ENCODE data around the gene MBD6. TPM values are rescaled to one million over a fixed set of nuclear protein-coding genes. Genes with fewer than 3 reads are reported as not detected.

Gene MBD6
- polyA plus RNA-seq, 3 donors = 52.7 to 108 (median 65.9) TPM

DNA sequence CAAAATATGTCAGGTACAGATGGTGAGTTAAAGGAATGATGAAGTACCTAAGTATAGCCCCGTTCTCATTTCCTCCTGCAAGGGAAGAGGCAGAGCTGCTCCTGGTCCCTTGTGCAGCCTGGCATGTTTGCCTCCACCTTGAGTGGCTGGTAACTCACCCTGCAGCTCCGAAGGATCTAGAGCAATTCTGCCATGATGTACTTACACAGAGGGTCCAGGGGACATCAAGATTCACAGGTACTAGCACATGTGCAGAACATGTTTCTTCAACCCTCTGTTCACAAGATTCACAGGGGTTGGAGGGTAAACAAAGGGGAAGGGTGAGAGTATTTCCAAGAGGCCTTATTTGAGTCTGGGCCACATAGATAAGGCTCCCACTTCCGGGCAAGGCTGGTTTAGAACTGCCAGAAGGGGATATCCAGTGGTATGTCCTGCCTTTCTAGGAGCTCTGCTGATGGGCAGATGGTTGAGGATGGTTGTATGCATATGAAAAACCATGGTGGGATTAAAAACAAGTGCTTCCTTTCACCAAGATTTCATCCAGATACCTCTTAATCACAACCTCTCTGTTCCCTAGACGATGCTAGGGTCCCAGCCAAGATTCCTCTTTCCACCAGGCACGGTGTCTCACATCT is 16.6 kb downstream of the MBD6 start:
- DNase-seq (ENCODE audit: extremely low read depth in 1 of 11, low read depth in 9 of 11, low spot score in 4 of 11) = no peak

DNA sequence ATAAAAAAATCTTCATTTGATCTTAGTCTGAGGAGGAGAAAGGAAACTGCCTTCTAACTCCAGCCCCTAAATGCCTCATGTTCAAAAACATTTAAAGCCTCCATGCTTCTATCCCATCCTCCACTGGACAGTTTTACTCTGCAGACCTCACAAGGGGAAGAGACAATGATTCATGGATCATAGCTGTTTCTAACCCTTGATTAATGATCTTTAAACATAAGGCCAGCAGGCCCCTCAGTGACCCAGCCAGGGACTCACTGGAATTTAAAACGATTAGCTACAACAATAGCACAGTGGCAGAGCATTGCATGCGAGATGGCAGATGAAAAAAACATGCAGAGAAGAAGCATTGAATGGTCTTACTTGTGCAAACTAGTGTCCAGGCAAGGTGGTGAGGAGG is 18.4 kb downstream of the MBD6 start:
- DNase-seq (ENCODE audit: extremely low read depth in 1 of 11, low read depth in 9 of 11, low spot score in 4 of 11) = no peak

DNA sequence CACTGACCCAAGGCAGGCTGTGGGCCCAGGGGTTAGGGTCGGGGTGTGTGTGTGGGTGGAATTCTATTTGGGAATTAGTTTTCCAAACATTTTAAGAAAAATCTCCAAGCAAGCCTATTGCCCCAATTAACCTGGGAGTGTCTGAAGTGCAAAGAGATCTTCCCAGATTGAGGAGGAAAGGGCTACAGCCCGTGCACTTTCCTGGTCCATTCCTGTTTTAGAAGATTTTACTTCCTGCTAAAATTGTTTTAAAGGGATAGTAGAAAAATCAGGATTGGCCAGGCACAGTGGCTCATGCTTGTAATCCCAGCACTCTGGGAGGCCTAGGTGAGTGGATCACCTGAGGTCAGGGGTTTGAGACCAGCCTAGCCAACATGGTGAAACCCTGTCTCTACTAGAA is 19.1 kb downstream of the MBD6 start:
- no peak for DNase-seq (ENCODE audit: extremely low read depth in 1 of 11, low read depth in 9 of 11, low spot score in 4 of 11)

DNA sequence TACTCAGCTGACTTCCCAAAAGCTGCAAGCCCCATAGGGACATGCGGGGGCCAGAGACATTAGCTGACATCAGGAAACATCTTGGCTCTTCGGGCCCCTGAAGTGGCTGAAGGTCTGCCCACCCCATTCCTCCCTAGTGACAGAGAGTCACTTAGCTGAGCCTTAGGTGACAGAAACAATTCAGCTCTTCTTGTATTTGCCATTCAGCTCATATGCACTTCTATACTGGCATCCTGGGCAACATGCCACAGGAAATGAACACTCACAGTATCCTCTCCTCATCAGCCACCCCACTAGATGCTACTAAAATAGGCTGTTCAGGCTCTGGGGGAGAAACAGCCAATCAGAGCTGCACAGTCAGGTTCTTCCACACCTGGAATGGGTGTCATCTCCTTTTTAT is 21.0 kb downstream of the MBD6 start:
- no peak for DNase-seq (ENCODE audit: extremely low read depth in 1 of 11, low read depth in 9 of 11, low spot score in 4 of 11)

DNA sequence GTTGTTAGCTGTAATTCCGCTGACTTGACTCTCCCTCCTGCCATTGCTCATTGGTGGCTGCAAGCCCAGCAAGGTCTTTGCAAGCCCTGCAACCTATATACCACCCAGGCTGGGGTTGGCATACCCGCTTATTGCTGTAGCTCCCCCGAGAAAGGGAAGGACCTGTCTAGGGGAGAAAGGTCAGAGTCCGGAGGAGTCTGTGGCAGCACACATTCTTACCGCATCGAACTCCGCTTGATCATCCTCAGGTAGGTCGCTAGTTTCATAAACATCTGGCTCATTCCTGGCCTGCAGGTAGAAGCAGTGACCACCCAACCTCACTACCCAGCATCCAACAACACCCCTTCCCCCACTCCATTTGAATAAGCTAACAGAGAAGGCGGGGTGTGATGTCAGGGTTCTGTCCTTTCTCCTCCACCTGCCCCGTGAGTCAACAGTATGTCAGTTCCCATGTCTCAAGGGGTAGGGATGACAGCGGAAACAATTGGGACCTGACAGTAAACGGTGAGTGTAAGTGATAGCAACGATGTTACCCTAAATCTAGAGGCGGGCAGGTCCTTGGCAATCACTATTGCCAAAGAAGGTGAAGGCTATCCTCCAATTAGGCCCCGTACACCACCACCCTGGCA is 23.3 kb downstream of the MBD6 start:
- DNase-seq (ENCODE audit: extremely low read depth in 1 of 11, low read depth in 9 of 11, low spot score in 4 of 11) = no peak

DNA sequence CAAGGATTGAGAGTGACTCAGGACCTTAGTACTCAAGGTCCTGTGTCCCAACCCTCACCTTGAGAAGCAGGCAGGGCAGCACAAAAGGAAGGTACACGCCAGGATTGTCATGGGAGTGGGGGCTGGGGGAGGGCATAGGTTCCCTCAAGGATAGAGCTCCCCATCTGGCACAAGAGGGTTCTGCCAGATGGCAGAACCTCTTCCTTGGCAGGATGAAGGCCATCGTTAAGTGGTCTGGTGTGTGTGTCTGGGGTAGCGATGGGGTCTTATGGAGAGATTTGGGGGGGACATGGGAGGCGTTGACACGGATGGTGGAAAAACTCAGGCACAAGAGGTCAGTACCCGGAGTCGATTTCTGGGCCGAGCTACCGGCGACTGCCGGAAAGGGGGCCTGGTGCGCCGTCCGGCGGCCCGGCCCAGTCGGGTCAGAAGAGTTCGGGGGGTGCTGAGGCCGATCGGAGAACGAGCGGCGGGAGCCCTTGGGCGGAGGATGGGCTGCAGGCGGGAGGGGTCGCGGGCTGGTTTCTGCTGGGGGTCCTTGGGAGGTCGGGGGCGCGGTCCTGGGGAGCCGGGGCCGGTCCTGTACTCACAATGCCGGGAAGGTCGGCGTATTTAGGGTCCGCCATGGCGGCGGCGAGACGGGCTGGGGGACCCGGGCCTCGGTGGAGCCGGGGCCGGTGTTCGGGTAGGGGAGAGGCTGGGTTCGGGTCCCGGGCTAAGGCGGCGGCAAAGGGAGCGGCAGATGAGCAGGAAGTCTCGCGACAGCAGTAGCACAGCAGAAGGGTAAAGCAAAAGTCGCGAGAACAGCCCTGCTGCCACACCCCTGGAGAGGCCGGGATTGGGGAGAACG is 24.0 kb downstream of the MBD6 start, which contains the start of gene DCTN2:
Gene DCTN2, minus strand, starts transcription at position 755 of the 850 bp plus-strand sequence. Its CDS starts 129 bp downstream, at position 626.
- peak; percentile 90 to 96 (median 93) for DNase-seq (ENCODE audit: extremely low read depth in 1 of 11, low read depth in 9 of 11, low spot score in 4 of 11)

DNA sequence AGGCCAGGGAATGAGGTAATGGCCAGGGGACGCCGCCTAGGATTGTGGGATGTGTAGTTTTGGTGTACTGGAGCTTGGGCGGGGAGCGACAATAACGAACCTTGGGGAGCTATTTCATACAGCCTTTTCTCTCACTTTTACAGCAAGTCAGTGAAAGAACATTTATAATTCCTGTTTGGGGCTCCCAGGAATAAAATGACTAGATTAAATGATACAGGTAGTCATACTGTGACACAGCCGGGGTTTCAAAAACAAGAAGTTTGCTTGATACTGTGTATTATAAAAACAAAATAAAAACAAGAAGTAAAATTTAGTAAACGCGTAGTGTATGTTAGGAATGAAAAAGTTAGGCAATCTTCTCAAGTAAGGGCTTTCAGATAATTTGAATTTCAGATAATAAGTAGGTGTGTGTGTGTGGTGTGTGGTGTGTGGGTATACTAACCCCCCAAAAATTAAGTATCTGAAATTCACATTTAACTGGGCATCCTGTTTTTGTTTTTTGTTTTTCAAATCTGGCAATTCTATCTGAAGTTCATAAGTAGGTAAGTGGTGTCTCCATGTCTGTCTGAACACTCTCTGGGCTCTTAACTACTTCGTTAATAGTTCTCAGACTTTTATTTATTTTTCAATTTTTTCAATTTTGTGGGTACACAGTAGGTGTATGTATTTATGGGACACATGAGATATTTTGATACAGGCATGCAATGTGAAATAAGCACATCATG is 24.8 kb downstream of the MBD6 start:
- DNase-seq (ENCODE audit: extremely low read depth in 1 of 11, low read depth in 9 of 11, low spot score in 4 of 11) = no peak

DNA sequence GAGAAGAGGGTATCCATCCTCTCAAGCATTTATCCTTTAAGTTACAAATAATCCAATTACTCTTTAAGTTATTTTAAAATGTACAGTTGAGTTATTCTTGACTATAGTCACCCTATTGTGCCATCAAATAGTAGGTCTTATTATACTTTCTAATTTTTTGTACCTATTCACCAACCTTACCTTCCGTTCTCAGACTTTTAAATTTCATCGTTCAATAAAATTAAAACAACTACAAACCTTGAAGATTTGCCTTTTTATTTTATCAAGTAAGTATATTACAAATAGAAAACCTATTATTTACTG is 25.3 kb downstream of the MBD6 start:
- no peak for DNase-seq (ENCODE audit: extremely low read depth in 1 of 11, low read depth in 9 of 11, low spot score in 4 of 11)

DNA sequence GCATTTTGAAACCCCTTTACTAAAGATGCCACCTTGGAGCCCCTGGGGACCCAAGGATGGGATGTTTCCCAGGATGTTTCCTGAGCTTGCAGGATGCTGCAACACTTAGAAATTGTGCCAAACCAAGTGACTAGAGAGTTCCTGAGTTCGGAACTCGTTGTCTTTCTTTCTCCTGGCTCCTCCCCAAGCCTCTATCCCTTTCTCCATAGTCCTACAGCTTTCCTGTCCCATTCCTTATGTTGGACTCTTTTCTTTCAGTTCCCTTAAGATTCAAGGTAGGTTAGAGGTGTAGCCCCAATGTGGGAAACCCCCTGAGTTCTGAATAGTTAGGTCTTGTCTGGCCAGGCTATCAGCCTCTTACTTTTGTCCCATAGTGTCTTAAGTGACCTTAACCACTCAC is 25.9 kb downstream of the MBD6 start:
- DNase-seq (ENCODE audit: extremely low read depth in 1 of 11, low read depth in 9 of 11, low spot score in 4 of 11) = no peak

DNA sequence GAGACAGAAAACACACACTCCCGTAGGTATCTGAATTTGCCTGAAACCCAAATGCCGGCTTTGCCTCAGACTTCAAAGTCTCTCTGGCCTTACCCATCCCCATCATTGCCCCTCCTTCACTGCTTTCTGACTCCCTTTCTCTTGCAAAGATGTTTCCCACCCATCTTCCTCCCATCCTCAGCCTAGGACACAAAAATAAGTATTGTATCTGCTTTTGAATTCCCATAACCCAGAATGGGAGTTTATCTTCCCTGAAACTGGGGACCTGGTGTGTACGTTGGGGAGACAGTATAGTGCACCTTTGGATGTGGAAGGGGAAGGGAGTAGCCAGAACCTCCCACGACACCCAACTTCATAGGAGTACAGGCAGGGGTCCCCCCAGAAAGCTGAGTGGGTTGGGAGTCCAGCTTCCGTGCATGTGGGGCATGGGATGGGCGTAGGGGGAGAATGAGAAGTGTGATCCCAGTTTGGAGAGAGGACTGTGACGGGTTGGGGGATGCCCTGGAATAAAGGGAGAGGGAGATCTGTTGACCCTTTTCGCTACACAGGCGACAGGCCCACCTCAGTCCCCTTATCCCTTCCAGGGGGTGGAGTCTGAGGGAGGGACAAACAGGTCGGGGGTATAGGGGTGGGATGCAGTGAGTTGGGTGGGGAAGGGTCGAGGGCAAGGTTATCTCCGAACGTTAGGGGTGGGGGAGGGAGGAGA is 26.7 kb downstream of the MBD6 start:
- no peak for DNase-seq (ENCODE audit: extremely low read depth in 1 of 11, low read depth in 9 of 11, low spot score in 4 of 11)

DNA sequence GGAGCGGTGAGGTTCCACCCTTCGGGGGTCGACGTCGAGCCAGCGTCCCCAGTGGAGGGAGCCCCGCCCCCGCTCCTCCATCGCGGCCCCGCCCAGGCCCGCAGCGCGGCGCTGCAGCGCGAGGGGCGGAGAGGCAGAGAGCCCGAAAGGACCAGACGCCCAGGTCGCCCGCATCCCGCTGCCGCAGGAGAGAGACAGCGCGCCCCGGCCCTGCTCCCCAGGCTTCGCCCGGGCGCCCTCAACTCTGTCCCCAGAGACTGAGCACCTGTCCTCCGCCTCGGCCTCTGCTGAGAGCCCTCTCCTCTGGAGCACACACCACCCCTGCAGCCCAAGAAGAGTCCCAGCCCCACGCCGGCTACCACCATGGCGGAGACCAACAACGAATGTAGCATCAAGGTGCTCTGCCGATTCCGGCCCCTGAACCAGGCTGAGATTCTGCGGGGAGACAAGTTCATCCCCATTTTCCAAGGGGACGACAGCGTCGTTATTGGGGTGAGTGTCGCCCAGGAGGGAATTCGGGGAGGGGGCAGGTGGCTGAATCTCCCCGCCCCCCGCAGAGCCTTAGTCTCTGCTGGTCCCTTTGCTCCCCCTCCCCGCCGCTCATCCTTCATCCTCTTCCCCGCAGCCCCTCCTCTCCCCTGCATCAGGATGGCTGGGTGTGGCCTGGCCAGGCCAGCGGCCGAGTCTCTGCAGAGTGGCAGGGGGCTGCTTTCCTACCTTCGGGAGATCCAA is 27.5 kb downstream of the MBD6 start, which contains the start of gene KIF5A:
Gene KIF5A, plus strand, starts transcription at position 136 of the 732 bp plus-strand sequence. Its CDS starts 228 bp downstream, at position 364.
- DNase-seq (ENCODE audit: extremely low read depth in 1 of 11, low read depth in 9 of 11, low spot score in 4 of 11) = no peak

DNA sequence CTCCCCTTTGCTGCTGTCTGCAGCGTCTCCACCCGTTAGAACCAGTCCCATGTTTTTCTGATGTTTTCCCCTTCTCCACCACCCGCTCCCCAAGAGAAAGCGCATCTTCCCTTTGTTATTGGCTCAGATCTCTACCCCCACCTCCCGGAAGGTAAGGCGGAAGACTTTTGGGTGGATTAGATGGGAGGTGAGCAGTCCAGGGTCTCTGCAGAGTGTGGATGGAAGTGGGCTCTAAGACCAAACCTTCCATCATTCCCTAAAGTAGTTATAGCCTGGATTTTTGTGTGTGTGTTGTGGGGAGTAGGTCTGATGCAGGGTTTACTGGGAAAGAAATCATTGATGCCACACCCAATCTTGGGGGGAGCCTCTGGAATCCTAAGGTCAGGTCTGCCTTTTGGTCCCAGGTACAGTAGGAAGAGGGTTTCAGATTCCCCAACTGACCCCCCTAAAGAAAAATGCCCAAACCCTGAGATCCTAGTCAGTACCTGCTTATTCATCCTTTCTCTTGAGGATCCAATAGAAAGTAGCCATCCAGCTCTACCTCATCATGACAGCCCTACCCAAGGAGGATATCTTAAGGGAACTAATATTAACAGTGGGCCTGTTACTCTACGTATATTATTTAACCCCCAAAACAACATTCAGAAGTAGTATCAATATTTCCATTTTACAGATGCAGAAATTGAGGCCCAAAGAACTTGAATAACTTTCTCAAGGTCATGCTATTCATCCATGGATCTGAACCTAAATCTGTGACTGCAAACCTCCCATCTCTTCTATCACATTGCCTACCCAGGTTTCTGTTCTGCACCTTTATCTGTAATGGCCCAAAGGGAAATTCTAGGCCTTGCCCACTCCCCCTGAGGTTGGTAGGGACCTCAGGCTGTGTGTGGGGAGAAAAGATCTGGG is 28.3 kb downstream of the MBD6 start:
- no peak for DNase-seq (ENCODE audit: extremely low read depth in 1 of 11, low read depth in 9 of 11, low spot score in 4 of 11)

DNA sequence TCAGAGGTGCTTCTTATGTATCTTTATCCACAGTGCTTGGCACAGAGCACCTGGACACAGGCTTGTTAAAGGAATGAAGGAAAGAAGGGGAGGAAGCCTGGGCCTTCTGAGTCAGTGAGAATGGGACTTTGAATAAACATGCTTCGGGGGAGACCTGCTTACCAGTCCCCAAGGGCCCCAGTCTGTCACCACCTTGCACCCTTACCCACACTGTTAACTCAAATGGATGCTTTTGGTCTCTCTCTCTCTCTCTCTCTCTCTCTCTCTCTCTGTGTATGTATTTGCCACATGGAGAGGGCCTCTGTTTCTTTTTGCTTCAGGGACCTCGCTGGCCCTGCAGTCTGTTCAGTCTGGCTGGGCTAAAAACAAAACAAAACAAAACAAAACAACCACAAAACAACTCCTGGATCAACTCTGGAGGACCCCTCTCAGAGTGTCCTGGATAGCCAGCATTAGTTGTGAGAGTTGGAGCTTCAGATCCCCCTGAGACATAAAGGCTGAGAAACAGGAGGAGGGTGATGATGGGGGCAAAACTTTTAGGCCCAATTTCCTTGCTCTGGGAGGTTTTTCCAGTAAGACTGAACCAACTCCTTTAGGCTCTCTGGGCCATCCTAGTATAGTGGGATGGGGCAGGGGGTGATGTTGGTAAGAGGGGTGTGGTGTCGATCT is 29.1 kb downstream of the MBD6 start:
- DNase-seq (ENCODE audit: extremely low read depth in 1 of 11, low read depth in 9 of 11, low spot score in 4 of 11) = no peak

DNA sequence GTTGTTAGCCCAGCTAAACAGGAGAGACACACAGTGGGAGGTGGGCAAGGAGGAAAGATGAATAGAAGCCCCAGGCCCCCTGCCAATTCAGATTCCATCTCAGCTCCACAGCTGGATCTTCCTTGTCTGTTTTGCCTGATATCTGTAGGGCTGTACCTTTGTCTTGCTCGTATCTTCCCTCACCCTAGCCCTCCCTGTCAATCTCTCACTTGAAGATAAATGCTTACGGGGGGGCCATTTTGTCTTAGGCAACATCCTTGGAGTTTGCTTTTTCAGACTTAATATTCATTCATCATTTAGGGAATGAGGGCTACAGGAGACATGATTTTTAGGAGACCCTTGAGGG is 29.7 kb downstream of the MBD6 start:
- DNase-seq (ENCODE audit: extremely low read depth in 1 of 11, low read depth in 9 of 11, low spot score in 4 of 11) = no peak

DNA sequence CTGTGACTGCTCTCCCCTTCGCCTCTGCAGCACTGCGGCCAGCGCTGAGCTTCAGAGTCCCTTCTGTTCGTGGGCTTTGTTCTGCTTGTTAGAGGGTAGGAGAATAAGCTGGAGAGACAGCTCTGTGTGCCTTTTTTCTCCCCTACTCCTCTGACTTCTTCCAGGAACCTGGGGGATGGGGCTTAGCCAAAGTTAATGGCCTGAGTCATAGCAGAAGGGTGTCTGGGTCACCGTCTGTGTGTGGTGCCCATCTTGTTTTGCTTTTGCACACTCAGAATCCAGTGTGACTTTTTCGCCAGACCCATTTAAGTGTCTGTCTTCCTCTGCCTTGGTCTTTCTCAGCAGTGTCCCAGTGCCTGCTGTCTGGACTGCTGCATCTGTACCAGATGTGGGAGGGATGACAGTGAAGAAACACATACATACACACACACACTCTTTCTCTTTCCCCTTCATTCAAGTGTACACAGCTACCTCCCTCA is 30.2 kb downstream of the MBD6 start:
- no peak for DNase-seq (ENCODE audit: extremely low read depth in 1 of 11, low read depth in 9 of 11, low spot score in 4 of 11)

DNA sequence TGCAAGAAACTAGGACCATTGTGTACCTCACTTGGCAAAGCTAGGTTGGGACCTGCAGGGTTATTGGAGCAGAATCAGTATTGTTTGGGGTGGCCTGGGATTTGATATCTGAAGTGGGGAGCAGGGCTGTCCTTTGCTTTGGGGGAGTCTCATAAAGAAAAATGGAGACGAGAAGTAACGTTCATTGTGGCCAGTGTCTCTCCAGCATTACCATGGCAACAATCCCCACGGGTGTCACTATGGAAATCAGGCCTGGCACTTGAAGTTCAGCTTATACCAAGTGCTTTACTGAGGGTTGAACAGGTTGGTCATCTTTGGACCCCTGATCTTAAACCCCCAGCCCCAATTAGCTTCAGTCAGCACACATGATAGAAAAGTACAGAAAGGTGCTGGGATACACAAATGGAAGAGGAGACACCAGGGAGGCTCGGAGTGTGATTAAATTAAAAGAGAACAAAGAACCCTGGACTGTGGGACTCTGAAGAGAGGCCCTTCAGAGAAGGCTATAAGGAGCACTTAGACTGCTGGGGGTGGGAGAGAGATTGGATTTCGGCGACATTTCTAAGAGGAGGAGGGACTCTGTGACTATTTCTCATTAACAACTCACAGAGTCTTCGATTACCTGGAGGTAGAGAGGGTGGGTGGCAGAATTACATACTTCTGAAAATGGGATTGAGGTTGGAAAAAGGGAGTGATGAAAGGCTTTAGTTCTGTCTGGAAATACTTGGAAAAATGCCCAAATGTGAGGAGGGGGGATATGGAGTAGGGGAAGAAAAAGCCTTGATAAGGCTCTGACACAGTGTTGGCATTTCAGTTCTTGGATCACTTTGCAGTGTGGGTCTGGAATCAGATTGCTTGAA is 30.9 kb downstream of the MBD6 start:
- no peak for DNase-seq (ENCODE audit: extremely low read depth in 1 of 11, low read depth in 9 of 11, low spot score in 4 of 11)

All from renal cortex interstitium (tissue), 11 donors.